ENCODE measurements around the gene AOPEP.
"Not testable (repeated sequence)": the region's sequence is repeated elsewhere in the genome, so short reads cannot be mapped to it uniquely, and the experiment has no call there.

AOPEP gene

DNA sequence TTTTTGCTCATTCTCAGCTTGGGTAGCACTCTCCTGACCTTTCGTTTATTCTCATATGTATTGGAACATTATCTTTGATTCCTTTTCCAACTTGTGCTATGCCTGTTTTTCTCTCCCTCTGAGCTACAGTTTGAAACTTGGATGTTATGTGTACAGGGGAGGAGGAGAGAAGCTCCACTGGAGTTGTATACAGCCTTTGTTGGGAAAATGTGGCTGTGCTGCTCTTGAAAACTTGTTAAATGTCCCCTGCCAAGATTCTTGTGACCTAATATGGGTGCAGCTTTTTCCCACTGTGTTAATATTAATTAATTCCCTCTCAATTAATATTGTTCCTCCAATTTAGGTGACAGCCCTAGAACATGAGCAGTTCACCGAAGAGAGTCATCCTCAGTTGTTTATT is 235.4 kb downstream of the AOPEP start:
- ChIA-PET CTCF (interaction anchor here (0.6 to 0.7 kb wide), 2 partner anchors 9 to 889 kb away, joined by 3 read pairs; no protein-coding TSS in a partner anchor), POLR2A (ENCODE audit: low non-redundant PET) (no interaction called here)
- no peak overlapping the region for H3K27ac ChIP-seq
- TF ChIP-seq, protein P1, sequence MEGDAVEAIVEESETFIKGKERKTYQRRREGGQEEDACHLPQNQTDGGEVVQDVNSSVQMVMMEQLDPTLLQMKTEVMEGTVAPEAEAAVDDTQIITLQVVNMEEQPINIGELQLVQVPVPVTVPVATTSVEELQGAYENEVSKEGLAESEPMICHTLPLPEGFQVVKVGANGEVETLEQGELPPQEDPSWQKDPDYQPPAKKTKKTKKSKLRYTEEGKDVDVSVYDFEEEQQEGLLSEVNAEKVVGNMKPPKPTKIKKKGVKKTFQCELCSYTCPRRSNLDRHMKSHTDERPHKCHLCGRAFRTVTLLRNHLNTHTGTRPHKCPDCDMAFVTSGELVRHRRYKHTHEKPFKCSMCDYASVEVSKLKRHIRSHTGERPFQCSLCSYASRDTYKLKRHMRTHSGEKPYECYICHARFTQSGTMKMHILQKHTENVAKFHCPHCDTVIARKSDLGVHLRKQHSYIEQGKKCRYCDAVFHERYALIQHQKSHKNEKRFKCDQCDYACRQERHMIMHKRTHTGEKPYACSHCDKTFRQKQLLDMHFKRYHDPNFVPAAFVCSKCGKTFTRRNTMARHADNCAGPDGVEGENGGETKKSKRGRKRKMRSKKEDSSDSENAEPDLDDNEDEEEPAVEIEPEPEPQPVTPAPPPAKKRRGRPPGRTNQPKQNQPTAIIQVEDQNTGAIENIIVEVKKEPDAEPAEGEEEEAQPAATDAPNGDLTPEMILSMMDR (conservative IDR thresholded peaks at IDR 0.05; ENCODE audit: low read depth), result no peak
- DNase-seq (ENCODE audit: low spot score), result no peak

DNA sequence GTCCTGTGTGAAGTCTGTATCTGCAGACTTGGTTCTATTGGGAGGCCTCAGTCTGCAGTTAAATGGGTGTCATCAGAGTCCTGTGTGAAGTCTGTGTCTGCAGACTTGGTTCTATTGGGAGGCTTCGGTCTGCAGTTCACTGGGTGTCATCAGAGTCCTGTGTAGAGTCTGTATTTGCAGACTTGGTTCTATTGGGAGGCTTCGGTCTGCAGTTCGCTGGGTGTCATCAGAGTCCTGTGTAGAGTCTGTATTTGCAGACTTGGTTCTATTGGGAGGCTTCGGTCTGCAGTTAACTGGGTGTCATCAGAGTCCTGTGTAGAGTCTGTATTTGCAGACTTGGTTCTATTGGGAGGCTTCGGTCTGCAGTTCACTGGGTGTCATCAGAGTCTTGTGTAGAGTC is 239.1 kb downstream of the AOPEP start:
- CTCF ChIA-PET; DNase-seq (ENCODE audit: low spot score); H3K27ac ChIP-seq; POLR2A ChIA-PET (ENCODE audit: low non-redundant PET): not testable (repeated sequence)

DNA sequence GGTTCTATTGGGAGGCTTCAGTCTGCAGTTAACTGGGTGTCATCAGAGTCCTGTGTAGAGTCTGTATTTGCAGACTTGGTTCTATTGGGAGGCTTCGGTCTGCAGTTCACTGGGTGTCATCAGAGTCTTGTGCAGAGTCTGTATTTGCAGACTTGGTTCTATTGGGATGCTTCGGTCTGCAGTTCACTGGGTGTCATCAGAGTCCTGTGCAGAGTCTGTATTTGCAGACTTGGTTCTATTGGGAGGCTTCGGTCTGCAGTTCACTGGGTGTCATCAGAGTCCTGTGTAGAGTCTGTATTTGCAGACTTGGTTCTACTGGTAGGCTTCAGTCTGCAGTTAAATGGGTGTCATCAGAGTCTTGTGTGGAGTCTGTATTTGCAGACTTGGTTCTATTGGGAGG is 239.5 kb downstream of the AOPEP start:
- H3K27ac ChIP-seq; POLR2A ChIA-PET (ENCODE audit: low non-redundant PET); CTCF ChIA-PET; DNase-seq (ENCODE audit: low spot score): not testable (repeated sequence)

DNA sequence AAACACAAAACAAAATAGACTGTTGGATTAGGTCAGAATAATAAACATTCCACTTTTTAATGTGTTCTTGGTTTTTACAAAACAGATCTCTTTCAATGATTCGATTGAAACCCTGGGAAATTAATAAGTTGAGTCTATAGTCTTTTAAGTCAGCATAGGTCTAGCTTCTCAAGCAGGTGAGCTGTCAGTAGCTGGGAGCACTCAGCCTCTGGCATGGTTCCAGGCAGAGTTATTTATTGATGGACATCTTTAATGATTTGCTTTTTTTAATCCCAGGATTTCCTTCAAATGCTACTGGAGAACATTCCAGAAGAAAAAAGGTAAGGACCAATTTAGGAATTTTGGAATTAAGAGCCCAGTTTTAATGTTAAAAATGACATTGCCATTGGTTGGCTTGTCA is 241.0 kb downstream of the AOPEP start:
- ChIA-PET POLR2A (ENCODE audit: low non-redundant PET) (no interaction called here), CTCF (no interaction called here)
- TF ChIP-seq, protein P1 (conservative IDR thresholded peaks at IDR 0.05; ENCODE audit: low read depth), result no peak
- H3K27ac ChIP-seq, result no peak overlapping the region
- no peak for DNase-seq (ENCODE audit: low spot score)

DNA sequence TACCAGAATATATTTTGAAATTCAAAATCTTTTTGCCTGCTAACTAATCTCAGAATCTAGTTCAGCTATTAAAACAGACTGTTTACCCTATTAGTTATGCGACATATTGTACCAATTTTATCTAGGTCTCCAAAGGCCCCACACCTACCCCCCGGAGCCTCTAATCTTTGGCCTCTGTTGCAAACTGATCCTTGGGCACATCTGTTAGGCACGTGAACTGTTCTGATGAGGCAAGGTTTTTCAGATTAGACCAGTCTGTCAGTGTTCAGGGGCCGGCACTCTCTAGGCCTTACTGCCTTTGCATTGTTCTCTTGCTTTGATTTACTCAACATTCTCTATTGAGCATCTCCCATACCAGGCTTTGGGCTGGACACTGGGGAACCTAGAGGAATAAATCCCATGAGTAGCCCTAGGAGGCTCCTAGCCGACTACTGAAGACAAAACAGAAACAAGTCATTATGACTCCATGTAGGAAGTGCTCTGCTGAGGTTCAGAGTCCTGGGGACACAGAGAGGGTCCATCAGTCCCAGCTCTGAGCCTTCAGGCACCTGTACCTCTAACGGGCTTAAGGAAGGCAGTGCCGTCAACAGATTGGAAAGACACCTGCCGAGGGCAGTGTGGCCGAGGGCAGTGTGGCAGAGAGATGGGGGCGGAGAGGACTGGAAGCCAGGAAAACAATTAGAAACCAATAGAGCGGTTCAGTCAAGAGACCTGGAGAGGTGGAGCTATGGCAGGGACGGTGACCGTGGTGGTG is 245.1 kb downstream of the AOPEP start:
- CTCF ChIA-PET, result interaction anchor here (0.5 to 0.7 kb wide), 3 partner anchors 15 to 291 kb away, joined by 3 read pairs; no protein-coding TSS in a partner anchor
- POLR2A ChIA-PET (ENCODE audit: low non-redundant PET), result no interaction called here
- H3K27ac ChIP-seq, result no peak overlapping the region
- TF ChIP-seq, protein P1 (conservative IDR thresholded peaks at IDR 0.05; ENCODE audit: low read depth), result no peak
- DNase-seq (ENCODE audit: low spot score), result no peak

DNA sequence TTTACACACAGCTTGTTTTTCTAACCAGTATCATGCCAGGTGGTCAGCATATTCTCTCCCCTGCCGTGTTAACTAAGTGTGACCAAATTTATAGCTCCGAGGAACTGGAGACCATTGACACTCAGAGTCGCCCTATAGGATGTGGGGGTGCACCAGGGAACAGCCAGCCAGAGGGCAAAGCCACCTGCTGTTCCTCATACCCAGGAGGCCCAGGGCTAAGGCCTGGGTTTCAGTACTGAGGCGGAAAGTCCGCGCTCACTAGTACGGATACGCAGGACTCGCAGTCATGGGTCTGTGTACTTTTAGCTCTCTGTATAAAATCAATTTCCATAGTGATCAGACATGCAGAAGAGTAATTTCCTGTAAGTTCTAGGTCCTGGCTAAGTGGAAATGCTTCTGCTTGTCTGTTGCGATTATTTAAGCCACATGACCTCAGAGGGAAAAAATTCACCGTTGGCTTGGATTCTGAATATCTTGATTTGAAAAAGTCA is 247.0 kb downstream of the AOPEP start:
- ChIA-PET POLR2A (ENCODE audit: low non-redundant PET) (no interaction called here), CTCF (interaction anchor here (0.6 to 1.3 kb wide), 3 partner anchors 190 to 1225 kb away, joined by 3 to 4 read pairs (median 3); no protein-coding TSS in a partner anchor)
- no peak overlapping the region for H3K27ac ChIP-seq
- DNase-seq (ENCODE audit: low spot score), result no peak
- TF ChIP-seq, protein P1 (conservative IDR thresholded peaks at IDR 0.05; ENCODE audit: low read depth), result no peak

GRCh38 chr9:94974154-94974879 is 247.8 kb downstream of the AOPEP start:
- DNase-seq (ENCODE audit: low spot score), result no peak
- ChIA-PET CTCF (interaction anchor here (0.5 to 1.3 kb wide), 3 partner anchors 10 to 293 kb away, joined by 3 to 4 read pairs (median 3); no protein-coding TSS in a partner anchor), POLR2A (ENCODE audit: low non-redundant PET) (no interaction called here)
- TF ChIP-seq, protein P1 (conservative IDR thresholded peaks at IDR 0.05; ENCODE audit: low read depth), result no peak
- H3K27ac ChIP-seq, result no peak overlapping the region
